Parathyroid adenoma (tissue), 2 donors: ENCODE data around the gene PPFIA4.

ENCODE experiments used
- H2AFZ ChIP-seq: fragments of 300-600 bp; sonication (generic); one replicate; pipeline ENCODE4 v1.7.0; 2017; ENCODE audit warnings: antibody characterized with exemption, mild to moderate bottlenecking
- H3K27ac ChIP-seq: fragments of 300-600 bp; sonication (generic); one replicate; pipeline ENCODE4 v1.7.0; 2017
- H3K27me3 ChIP-seq: fragments of 300-600 bp; sonication (generic); one replicate; pipeline ENCODE4 v1.7.0; 2017; ENCODE audit warnings: low read length; ENCODE audit not compliant: control insufficient read depth, insufficient read depth
- H3K36me3 ChIP-seq: fragments of 300-600 bp; sonication (generic); one replicate; pipeline ENCODE4 v1.7.0; 2017; ENCODE audit warnings: low read length; ENCODE audit not compliant: control insufficient read depth, insufficient read depth
- H3K4me1 ChIP-seq: fragments of 300-600 bp; sonication (generic); one replicate; pipeline ENCODE4 v1.7.0; 2017; ENCODE audit warnings: control low read depth
- H3K4me2 ChIP-seq: fragments of 300-600 bp; sonication (generic); one replicate; pipeline ENCODE4 v1.7.0; 2017; ENCODE audit warnings: low read length
- H3K4me3 ChIP-seq: fragments of 300-600 bp; sonication (generic); one replicate; pipeline ENCODE4 v1.7.0; 2017; ENCODE audit warnings: low read depth, low read length
- H3K79me2 ChIP-seq: fragments of 300-600 bp; sonication (generic); one replicate; pipeline ENCODE4 v1.7.0; 2017; ENCODE audit warnings: control low read depth
- H3K9ac ChIP-seq: fragments of 300-600 bp; sonication (generic); one replicate; pipeline ENCODE4 v1.7.0; 2017; ENCODE audit warnings: mild to moderate bottlenecking
- H3K9me3 ChIP-seq: fragments of 300-600 bp; sonication (generic); one replicate; pipeline ENCODE4 v1.7.0; 2017; ENCODE audit warnings: low read length; ENCODE audit not compliant: control insufficient read depth
- TF ChIP-seq, protein P1 (sequence below): fragments of 300-600 bp; sonication (generic); IDR thresholded peaks from one replicate; pipeline ENCODE4 v1.7.0; 2017; ENCODE audit warnings: antibody characterized with exemption, mild to moderate bottlenecking
- donor health status: primary hyperparathyroidism.

The PPFIA4 gene

DNA sequence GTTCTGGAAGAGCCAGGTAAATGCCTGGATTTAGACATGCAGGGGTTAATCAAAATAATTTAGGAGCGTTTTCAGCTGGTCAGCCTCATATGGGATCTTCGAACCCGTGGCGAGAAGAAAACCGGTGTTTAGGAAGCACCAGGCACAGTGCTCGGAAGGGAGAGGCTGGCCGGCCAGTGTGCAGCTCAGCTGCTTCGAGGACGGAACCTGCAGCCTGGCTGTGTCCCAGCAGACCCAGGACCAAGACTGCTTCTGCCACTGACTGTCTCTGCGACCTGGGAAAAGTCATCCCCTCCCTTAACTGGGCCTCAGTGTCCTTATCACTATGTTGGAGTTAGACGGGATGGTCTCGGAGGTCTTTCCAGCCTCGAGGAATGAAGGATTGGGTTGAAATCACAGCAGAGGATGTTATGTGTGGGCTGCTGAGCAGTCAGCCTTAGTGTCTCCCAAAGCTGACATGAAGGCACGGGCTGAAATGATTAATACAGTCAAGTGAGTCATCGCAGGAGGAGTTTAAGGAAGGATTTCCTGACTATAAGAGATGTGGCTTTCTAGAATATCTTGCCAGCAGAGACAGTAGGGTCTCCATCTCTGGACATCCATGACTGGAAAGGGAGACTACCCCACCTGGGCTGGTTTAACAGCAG is 20.8 kb downstream of the PPFIA4 start:
- Histone ChIP-seq H3K36me3 (no peaks in the 10 kb centered on the region), H2AFZ (no peak overlapping the region), H3K9me3 (no peaks in the 10 kb centered on the region), H3K4me3 (no peak overlapping the region), H3K4me1 (no peaks in the 10 kb centered on the region), H3K9ac (no peak overlapping the region), H3K27ac (no peak overlapping the region), H3K4me2 (no peak overlapping the region), H3K79me2 (no peaks in the 10 kb centered on the region), H3K27me3 (no peaks in the 10 kb centered on the region)
- TF ChIP-seq, protein P1, sequence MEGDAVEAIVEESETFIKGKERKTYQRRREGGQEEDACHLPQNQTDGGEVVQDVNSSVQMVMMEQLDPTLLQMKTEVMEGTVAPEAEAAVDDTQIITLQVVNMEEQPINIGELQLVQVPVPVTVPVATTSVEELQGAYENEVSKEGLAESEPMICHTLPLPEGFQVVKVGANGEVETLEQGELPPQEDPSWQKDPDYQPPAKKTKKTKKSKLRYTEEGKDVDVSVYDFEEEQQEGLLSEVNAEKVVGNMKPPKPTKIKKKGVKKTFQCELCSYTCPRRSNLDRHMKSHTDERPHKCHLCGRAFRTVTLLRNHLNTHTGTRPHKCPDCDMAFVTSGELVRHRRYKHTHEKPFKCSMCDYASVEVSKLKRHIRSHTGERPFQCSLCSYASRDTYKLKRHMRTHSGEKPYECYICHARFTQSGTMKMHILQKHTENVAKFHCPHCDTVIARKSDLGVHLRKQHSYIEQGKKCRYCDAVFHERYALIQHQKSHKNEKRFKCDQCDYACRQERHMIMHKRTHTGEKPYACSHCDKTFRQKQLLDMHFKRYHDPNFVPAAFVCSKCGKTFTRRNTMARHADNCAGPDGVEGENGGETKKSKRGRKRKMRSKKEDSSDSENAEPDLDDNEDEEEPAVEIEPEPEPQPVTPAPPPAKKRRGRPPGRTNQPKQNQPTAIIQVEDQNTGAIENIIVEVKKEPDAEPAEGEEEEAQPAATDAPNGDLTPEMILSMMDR: no peak

DNA sequence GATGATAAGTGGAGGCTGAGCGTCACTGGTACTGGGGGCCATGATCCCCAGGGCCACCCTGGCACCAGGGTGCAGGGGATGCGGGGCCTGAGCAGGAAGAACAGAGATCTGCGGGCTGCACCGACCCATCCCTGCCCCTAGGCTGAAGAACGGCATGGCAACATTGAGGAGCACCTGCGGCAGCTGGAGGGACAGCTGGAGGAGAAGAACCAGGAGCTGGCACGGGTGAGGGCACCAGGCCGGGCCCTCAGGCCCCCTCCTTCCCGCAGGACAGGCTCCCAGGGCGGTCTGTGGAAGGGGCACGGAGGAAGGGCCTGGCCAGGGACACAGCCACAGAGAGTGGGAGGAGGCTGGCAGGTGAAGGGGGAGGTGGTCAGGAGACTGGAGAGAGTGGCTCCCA is 21.8 kb downstream of the PPFIA4 start:
- TF ChIP-seq, protein P1: no peak
- Histone ChIP-seq H3K27ac (no peak overlapping the region), H3K4me3 (no peak overlapping the region), H3K9me3 (no peaks in the 10 kb centered on the region), H3K79me2 (no peaks in the 10 kb centered on the region), H3K36me3 (no peaks in the 10 kb centered on the region), H3K4me1 (no peaks in the 10 kb centered on the region), H3K27me3 (no peaks in the 10 kb centered on the region), H2AFZ (no peak overlapping the region), H3K9ac (no peak overlapping the region), H3K4me2 (no peak overlapping the region)

DNA sequence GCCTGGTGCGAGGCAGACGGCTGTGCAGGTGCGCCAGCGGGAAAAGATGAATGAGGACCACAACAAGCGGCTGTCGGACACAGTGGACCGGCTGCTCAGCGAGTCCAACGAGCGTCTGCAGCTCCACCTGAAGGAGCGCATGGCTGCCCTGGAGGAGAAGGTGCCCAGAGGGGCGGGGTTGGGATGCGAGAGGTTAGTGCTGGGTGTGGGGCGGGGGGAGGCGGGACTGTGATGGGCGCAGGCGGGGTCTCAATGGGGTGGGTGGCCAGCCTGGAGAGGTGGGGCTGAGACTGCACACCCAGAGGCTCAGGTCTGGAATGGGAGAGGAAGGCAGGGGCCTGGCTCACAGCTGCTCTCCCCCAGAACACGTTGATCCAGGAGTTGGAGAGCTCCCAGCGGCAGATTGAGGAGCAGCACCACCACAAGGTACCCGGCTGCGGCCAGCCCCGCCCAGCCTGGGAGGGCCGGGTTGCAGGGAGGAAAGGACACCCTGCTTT is 22.3 kb downstream of the PPFIA4 start:
- Histone ChIP-seq H2AFZ (no peak overlapping the region), H3K27me3 (no peaks in the 10 kb centered on the region), H3K27ac (no peak overlapping the region), H3K4me2 (no peak overlapping the region), H3K4me1 (no peaks in the 10 kb centered on the region), H3K9me3 (no peaks in the 10 kb centered on the region), H3K79me2 (no peaks in the 10 kb centered on the region), H3K36me3 (no peaks in the 10 kb centered on the region), H3K4me3 (no peak overlapping the region), H3K9ac (no peak overlapping the region)
- TF ChIP-seq, protein P1: no peak

DNA sequence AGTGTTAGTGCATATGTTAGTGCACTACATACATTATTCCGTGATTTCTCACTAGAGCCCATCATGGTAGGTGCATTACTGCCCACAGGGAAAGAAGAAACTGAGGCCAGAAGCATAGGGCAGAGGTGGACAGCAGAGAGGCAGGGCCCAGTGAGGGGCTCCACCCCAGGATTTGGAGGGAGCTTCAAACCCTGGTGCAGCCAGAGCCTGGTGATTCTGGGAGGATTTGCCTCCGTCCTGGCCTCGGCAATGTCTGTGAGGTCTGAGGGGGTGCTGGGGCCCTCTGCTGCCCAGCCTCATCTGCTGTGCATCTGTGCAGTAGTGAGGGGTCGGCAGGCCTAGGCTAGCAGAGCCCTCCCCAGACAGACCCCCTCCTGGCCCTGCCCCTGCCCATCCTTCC is 22.8 kb downstream of the PPFIA4 start:
- no peaks in the 10 kb centered on the region for H3K9me3 ChIP-seq
- no peak overlapping the region for H2AFZ ChIP-seq
- H3K36me3 ChIP-seq: no peaks in the 10 kb centered on the region
- H3K79me2 ChIP-seq: no peaks in the 10 kb centered on the region
- H3K4me2 ChIP-seq: no peak overlapping the region
- TF ChIP-seq, protein P1: no peak
- H3K4me1 ChIP-seq: no peaks in the 10 kb centered on the region
- H3K27ac ChIP-seq: no peak overlapping the region
- H3K9ac ChIP-seq: no peak overlapping the region
- no peak overlapping the region for H3K4me3 ChIP-seq
- H3K27me3 ChIP-seq: no peaks in the 10 kb centered on the region

DNA sequence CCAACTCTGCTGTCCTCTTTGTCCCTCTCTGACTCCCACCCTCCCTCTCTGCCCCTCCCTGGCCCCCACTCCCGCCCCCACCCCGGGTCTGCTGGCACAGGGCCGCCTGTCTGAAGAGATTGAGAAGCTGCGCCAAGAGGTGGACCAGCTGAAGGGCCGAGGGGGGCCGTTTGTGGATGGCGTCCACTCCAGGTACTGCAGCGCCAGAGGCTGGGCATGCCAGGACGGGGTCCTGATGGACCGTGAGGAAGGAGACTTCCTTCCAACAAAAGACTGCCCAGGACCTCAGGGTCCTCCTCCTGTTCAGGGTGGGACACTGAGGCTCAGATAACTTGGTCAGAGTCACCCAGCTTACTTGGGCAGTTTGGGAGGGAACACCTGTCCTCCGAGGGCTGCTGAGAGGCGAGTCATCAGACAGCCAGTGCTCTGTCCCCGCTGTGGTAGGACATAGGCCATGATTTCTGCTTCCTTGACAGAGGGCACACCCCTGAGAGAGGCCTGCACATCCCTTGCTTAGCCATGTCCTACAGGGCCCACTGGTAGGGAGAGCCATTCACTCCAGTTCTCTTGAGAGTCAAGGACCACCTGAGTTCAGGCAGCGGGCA is 23.4 kb downstream of the PPFIA4 start:
- TF ChIP-seq, protein P1: no peak
- H3K4me3 ChIP-seq: no peak overlapping the region
- H3K79me2 ChIP-seq: no peaks in the 10 kb centered on the region
- H3K4me2 ChIP-seq: no peak overlapping the region
- no peak overlapping the region for H3K27ac ChIP-seq
- no peaks in the 10 kb centered on the region for H3K27me3 ChIP-seq
- H2AFZ ChIP-seq: no peak overlapping the region
- no peaks in the 10 kb centered on the region for H3K36me3 ChIP-seq
- no peak overlapping the region for H3K9ac ChIP-seq
- no peaks in the 10 kb centered on the region for H3K4me1 ChIP-seq
- no peaks in the 10 kb centered on the region for H3K9me3 ChIP-seq
